MM.1S (cell line): ENCODE results near the gene TEX44.
A peak's percentile ranks its signal among the peaks of the same experiment; 100 is the strongest.

Experiments
- DNase-seq: peaks from one replicate; pipeline ENCODE4 v3.0.0-alpha.2; 2015
- H2AFZ ChIP-seq: fragments of 300-600 bp; sonication (generic); 2 replicates; pipeline ENCODE4 v1.6.0; 2016; ENCODE audit warnings: antibody characterized with exemption, low read length
- H3F3A ChIP-seq: fragments of 300-600 bp; sonication (generic); 2 replicates; pipeline ENCODE4 v1.6.1; 2016; ENCODE audit warnings: mild to moderate bottlenecking, antibody characterized with exemption, low read length, moderate library complexity, mixed read lengths; ENCODE audit not compliant: insufficient read depth
- H3K27ac ChIP-seq: fragments of 300-600 bp; sonication (generic); 2 replicates; pipeline ENCODE4 v1.5.1; 2016; ENCODE audit warnings: mild to moderate bottlenecking, low read length
- H3K27me3 ChIP-seq: fragments of 300-600 bp; sonication (generic); replicated peaks from 2 replicates; pipeline ENCODE4 v1.6.0; 2016; ENCODE audit warnings: low read length; ENCODE audit not compliant: insufficient read depth
- H3K36me3 ChIP-seq: fragments of 300-600 bp; sonication (generic); replicated peaks from 2 replicates; pipeline ENCODE4 v1.6.1; 2016; ENCODE audit warnings: mild to moderate bottlenecking, low read length, mixed read lengths; ENCODE audit not compliant: insufficient read depth
- H3K4me1 ChIP-seq: fragments of 300-600 bp; sonication (generic); 2 replicates; pipeline ENCODE4 v1.6.1; 2016; ENCODE audit warnings: low read length, mixed read lengths
- H3K4me2 ChIP-seq: fragments of 300-600 bp; sonication (generic); 2 replicates; pipeline ENCODE4 v1.6.0; 2016; ENCODE audit warnings: low read depth, low read length
- H3K4me3 ChIP-seq: fragments of 300-600 bp; sonication (generic); 2 replicates; pipeline ENCODE4 v1.5.1; 2016; ENCODE audit warnings: low read length, mixed read lengths
- H3K79me2 ChIP-seq: fragments of 300-600 bp; sonication (generic); 2 replicates; pipeline ENCODE4 v1.6.1; 2016; ENCODE audit warnings: mixed run types, low read length, mixed read lengths
- H3K9ac ChIP-seq: fragments of 300-600 bp; sonication (generic); 2 replicates; pipeline ENCODE4 v1.6.1; 2016; ENCODE audit warnings: low read length, mixed read lengths
- H3K9me2 ChIP-seq: fragments of 300-600 bp; sonication (generic); replicated peaks from 2 replicates; pipeline ENCODE4 v1.6.1; 2016; ENCODE audit warnings: mild to moderate bottlenecking, low read length, mixed read lengths; ENCODE audit not compliant: insufficient read depth
- H3K9me3 ChIP-seq: fragments of 300-600 bp; sonication (generic); replicated peaks from 2 replicates; pipeline ENCODE4 v1.6.1; 2016; ENCODE audit warnings: mild to moderate bottlenecking, low read length, mixed read lengths; ENCODE audit not compliant: insufficient read depth
- H4K20me1 ChIP-seq: fragments of 300-600 bp; sonication (generic); 2 replicates; pipeline ENCODE4 v1.6.1; 2016; ENCODE audit warnings: mild to moderate bottlenecking, low read length, moderate library complexity, mixed read lengths; ENCODE audit not compliant: insufficient read depth
- CTCF ChIP-seq: fragments of 300-600 bp; sonication (generic); IDR thresholded peaks from 2 replicates; pipeline ENCODE4 v1.5.1; 2016; ENCODE audit warnings: antibody characterized with exemption, low read length, mixed read lengths
- EZH2 ChIP-seq: fragments of 300-600 bp; sonication (generic); optimal IDR thresholded peaks from 2 replicates; pipeline ENCODE3; 2017; ENCODE audit warnings: low read depth, mild to moderate bottlenecking, antibody characterized with exemption, low read length, mixed read lengths
- EZH2phosphoT487 ChIP-seq: fragments of 300-600 bp; sonication (generic); IDR thresholded peaks from 2 replicates; pipeline ENCODE4 v1.6.1; 2018; ENCODE audit warnings: antibody characterized with exemption, low read length

Gene TEX44

GRCh38 chr2:231604685-231605606 lies 12.3 kb downstream of the TEX44 start:
- H3K27me3 ChIP-seq, result no peaks in the 10 kb centered on the region
- no peaks in the 10 kb centered on the region for H3K79me2 ChIP-seq
- peak overlapping the region; percentile 46; the same call in 1 of the 2 replicates for H2AFZ ChIP-seq
- H3K9me2 ChIP-seq, result no peaks in the 10 kb centered on the region
- peaks cover 2% of the 10 kb centered on the region; the same call in 1 of the 2 replicates for H3F3A ChIP-seq
- peak overlapping the region; percentile 74; the same call in 1 of the 2 replicates for H3K27ac ChIP-seq
- peaks cover 11% of the 10 kb centered on the region for H3K4me1 ChIP-seq
- peak overlapping the region; percentile 51 for H3K4me3 ChIP-seq
- H4K20me1 ChIP-seq, result no peaks in the 10 kb centered on the region
- peak overlapping the region; percentile 91 for H3K4me2 ChIP-seq
- no peak for TF ChIP-seq EZH2
- no peak for TF ChIP-seq CTCF
- no peak for TF ChIP-seq EZH2phosphoT487
- no peaks in the 10 kb centered on the region for H3K9me3 ChIP-seq
- H3K36me3 ChIP-seq, result no peaks in the 10 kb centered on the region
- DNase-seq, result peak; percentile 97
- H3K9ac ChIP-seq, result peak overlapping the region; percentile 89

- Histone ChIP-seq H3K4me2 (no peak overlapping the region), H2AFZ (no peak overlapping the region), H3K9ac (peak overlapping the region; percentile 89; the same call in 1 of the 2 replicates), H3K27ac (no peak overlapping the region), H3K4me3 (no peak overlapping the region), H3K79me2 (no peaks in the 10 kb centered on the region), H3K9me3 (no peaks in the 10 kb centered on the region), H4K20me1 (no peaks in the 10 kb centered on the region), H3K27me3 (no peaks in the 10 kb centered on the region), H3K9me2 (no peaks in the 10 kb centered on the region), H3K36me3 (no peaks in the 10 kb centered on the region), H3K4me1 (peaks cover 11% of the 10 kb centered on the region), H3F3A (peaks cover 2% of the 10 kb centered on the region; the same call in 1 of the 2 replicates)
- no peak for DNase-seq
- TF ChIP-seq EZH2phosphoT487 (no peak), CTCF (no peak), EZH2 (no peak)
Observed at GRCh38 chr2:231605607-231606091, 13.0 kb downstream of the TEX44 start.

- no peaks in the 10 kb centered on the region for H3K9me3 ChIP-seq
- no peak overlapping the region for H3K9ac ChIP-seq
- no peaks in the 10 kb centered on the region for H3K9me2 ChIP-seq
- no peaks in the 10 kb centered on the region for H3K36me3 ChIP-seq
- no peak for DNase-seq
- H2AFZ ChIP-seq, result no peak overlapping the region
- H4K20me1 ChIP-seq, result no peaks in the 10 kb centered on the region
- TF ChIP-seq EZH2phosphoT487 (no peak), EZH2 (no peak), CTCF (no peak)
- peaks cover 11% of the 10 kb centered on the region for H3K4me1 ChIP-seq
- no peaks in the 10 kb centered on the region for H3K27me3 ChIP-seq
- no peak overlapping the region for H3K4me2 ChIP-seq
- no peaks in the 10 kb centered on the region for H3K79me2 ChIP-seq
- peaks cover 2% of the 10 kb centered on the region; the same call in 1 of the 2 replicates for H3F3A ChIP-seq
- H3K27ac ChIP-seq, result no peak overlapping the region
- H3K4me3 ChIP-seq, result no peak overlapping the region
Observed at GRCh38 chr2:231606941-231607340, 14.3 kb downstream of the TEX44 start.
